BE2C (cell line): Measurements from ENCODE around the gene INPP5A.

Source experiments
- DNase-seq: peaks from one replicate; pipeline ENCODE4 v3.0.0-alpha.2; 2020
- H3K27me3 ChIP-seq: fragments of 250-450 bp; sonication (Bioruptor Pico); 2 replicates; pipeline ENCODE4 v1.5.1; 2020; ENCODE audit warnings: mild to moderate bottlenecking
- H3K36me3 ChIP-seq: fragments of 250-450 bp; sonication (Bioruptor Pico); 2 replicates; pipeline ENCODE4 v1.5.1; 2020; ENCODE audit warnings: mild to moderate bottlenecking
- H3K4me1 ChIP-seq: fragments of 250-450 bp; sonication (Bioruptor Pico); 2 replicates; pipeline ENCODE4 v1.5.1; 2020
- H3K4me3 ChIP-seq: 2 replicates; pipeline ENCODE4 v1.5.1; 2011; ENCODE audit warnings: low read depth, low read length
- H3K9me3 ChIP-seq: fragments of 250-450 bp; sonication (Bioruptor Pico); 2 replicates; pipeline ENCODE4 v1.5.1; 2020
- TF ChIP-seq, protein P1 (sequence below): IDR thresholded peaks from 2 replicates; pipeline ENCODE4 v1.5.1; 2012; ENCODE audit warnings: mild to moderate bottlenecking, low read depth, low read length

INPP5A gene

DNA sequence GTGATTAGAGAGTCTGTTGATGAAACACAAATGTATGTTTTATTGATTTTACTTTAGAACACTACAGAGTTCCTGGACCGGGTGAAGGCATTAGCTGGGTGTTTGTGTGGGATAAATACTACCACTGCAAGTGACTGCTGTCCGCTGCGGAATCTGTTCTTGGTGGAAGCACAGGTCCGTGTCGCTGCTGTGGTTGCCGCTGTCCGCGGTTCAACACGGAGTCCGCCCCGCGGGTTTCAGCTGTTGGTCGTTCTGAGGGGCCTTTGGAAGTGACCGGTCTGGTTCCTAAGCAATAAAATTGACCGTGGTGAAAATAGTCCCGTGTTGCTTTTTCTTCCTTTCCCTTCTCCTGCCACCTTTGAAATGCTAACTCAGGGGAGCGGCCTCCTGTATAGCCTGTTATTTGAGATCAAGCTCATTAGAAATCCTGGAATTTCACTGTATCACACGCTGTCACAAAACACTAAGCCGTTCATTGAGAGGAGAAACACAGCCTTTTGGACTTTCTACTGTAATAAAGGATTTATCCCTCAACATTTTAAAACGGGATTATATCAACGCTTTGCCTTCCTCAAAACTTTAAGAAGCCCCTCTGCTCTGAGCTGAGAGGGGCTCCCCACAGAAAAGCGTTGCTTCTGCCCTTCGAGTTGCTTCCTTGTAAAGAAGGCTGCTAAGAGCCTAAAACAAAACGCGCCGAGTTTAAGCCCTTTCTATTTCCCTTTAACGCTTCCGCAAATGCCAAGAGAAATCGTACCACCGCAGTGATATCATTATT lies 245.8 kb downstream of the INPP5A start:
- TF ChIP-seq, protein P1, sequence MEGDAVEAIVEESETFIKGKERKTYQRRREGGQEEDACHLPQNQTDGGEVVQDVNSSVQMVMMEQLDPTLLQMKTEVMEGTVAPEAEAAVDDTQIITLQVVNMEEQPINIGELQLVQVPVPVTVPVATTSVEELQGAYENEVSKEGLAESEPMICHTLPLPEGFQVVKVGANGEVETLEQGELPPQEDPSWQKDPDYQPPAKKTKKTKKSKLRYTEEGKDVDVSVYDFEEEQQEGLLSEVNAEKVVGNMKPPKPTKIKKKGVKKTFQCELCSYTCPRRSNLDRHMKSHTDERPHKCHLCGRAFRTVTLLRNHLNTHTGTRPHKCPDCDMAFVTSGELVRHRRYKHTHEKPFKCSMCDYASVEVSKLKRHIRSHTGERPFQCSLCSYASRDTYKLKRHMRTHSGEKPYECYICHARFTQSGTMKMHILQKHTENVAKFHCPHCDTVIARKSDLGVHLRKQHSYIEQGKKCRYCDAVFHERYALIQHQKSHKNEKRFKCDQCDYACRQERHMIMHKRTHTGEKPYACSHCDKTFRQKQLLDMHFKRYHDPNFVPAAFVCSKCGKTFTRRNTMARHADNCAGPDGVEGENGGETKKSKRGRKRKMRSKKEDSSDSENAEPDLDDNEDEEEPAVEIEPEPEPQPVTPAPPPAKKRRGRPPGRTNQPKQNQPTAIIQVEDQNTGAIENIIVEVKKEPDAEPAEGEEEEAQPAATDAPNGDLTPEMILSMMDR: no peak
- DNase-seq: no peak
- H3K27me3 ChIP-seq: peaks cover 32% of the 10 kb centered on the region
- H3K36me3 ChIP-seq: no peaks in the 10 kb centered on the region
- H3K4me3 ChIP-seq: no peak overlapping the region
- peaks cover 7% of the 10 kb centered on the region for H3K9me3 ChIP-seq
- no peaks in the 10 kb centered on the region for H3K4me1 ChIP-seq

DNA sequence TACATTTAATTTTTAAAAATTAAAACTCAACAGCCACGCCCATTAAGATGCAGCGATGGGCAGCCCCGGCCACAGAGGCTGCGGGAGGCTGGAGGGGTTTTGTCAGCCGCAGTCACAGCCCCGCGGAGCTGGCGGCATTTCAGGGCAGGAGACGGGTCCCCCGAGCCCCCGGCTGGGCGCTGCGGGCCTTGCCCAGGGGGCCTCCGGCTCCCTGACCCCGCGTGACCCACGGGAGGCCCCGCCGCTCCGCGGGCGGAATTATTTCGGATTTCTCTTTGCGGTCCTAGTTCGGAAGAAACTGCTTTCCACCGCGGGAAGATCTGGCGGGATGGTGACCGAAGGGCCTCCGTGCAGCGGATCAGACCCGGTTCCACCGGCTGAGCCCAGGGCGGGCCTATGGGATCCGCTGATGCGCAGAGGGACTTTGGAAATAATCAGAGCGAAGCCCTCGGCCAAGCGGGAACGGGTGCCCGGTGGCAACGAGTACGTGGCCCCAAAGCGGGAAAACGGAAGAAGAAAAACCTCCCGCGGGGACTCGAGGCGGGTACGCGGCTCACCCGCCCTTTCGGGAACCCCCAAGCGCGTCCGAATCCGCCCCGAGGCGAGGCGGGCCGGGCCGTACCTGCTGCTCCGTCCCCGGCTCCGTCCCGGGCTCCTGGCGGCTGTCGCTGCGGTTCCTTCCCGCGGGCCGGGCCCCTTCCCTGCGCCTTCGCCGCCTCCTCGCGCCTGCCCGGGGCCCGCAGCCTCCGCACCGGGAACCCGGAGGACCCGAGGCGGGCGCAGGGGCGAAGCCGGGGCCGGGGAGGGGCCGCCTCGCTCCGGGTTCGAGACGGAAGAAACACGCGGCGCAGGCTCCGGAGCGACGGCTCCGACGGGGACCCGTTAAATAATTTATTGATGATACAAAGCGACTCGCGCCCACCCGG lies 246.6 kb downstream of the INPP5A start:
- no peaks in the 10 kb centered on the region for H3K4me1 ChIP-seq
- TF ChIP-seq, protein P1: no peak
- H3K36me3 ChIP-seq: no peaks in the 10 kb centered on the region
- peaks cover 7% of the 10 kb centered on the region for H3K9me3 ChIP-seq
- peaks cover 41% of the 10 kb centered on the region for H3K27me3 ChIP-seq
- no peak for DNase-seq
- H3K4me3 ChIP-seq: no peak overlapping the region

DNA sequence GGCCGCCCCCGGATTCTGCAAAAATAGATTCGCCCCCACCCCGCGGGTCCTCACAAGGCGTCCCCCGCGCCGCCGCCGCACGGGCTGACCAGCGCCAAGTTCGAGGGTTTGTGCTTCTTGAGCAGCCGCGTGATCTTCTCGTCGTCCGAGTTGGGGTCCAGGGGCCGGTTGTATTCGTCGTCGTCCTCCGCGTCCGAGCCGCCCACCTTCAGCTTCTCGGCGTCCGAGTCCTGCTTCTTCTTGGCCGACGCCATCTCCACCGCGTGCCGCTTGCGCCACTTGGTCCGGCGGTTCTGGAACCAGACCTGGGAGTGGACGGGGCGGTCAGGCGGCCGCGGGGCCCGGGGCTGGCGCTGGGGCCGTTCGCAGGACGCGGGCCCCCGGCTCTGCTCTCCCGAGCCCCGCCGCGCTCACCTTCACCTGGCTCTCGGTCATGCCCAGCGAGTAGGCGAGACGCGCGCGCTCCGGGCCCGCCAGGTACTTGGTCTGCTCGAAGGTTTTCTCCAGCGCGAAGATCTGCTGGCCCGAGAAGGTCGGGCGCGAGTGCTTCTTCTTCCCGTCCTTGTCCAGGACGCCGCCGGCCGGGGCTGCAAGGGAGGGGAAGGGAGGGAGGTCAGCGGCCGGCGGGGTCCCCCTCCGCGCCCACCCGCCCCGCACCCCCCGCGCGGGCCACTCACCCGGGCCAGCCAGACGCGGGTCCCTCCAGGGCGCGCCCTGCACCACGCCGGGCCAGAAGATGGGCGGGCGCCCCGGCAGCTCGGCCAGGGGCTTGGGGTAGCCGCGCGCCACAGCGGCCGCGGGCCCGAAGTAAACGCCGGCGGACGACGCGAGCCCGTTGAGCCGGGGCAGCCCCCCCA lies 247.5 kb downstream of the INPP5A start:
- Histone ChIP-seq H3K4me1 (no peaks in the 10 kb centered on the region), H3K9me3 (peaks cover 7% of the 10 kb centered on the region), H3K27me3 (peaks cover 50% of the 10 kb centered on the region), H3K36me3 (no peaks in the 10 kb centered on the region), H3K4me3 (no peak overlapping the region)
- TF ChIP-seq, protein P1: no peak
- DNase-seq: no peak

DNA sequence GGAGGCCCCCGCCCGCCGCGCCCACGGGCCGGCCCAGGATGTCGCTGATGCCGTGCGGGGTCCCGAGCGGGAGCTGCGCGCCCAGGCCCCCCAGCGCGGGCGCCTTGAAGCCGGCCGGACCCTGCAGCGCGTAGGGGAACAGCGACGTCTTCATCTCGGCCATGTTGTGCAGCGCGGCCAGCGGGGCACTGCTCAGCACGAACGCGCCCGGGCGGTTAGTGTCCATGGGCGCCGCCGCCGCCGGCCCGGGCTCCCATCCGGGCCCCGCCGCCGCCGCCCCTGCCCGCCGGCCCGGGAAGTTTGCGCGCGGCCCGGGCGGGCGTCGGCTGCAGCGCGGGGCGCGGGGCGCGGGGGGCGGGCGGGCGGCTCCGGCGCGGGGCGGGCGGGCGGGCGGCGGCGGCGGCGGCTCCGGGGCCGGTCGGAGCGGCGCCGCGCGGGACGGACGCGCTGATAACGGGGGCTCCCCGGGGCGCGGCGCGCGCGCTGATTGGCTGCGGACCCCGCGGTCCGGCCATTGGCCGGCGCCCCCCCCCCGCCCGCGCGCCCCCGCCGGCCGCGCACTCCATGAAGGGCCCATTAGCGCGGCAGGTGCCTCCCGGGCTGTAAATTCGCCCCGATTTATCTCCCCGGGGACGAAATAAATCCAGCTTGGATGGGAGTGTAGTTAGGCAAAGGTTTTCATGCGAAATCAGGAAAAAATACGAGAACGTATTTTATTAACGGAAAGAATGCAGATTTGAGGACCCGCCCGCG lies 248.3 kb downstream of the INPP5A start, which contains the start of gene NKX6-2:
NKX6-2 (minus strand) TSS at position 425 of the 753 bp plus-strand sequence; CDS start at position 226, 199 bp downstream.
- H3K27me3 ChIP-seq: peaks cover 58% of the 10 kb centered on the region
- TF ChIP-seq, protein P1: no peak
- H3K4me3 ChIP-seq: no peak within 1 kb of the TSS

DNA sequence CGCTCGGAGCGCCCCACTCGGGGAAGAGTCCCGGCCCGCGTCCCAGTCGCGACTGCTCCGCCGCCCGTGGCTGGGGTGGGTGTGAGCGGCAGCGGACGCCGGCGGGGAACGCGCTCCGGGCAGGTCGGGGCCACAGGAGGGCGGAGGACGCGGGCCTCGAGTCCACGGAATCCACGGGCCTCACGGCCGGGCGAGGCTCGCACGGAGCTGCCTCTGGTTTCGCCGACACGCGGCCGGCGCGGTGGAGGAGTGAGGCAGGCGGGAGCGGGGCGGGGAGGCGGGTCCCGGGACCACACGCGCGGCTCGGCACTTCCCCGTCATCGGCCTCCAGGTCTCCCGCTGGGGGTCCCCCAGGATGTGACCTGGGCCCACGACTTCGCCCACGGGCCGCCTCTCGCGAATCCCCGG lies 248.9 kb downstream of the INPP5A start:
- Histone ChIP-seq H3K27me3 (peaks cover 64% of the 10 kb centered on the region), H3K4me3 (no peak overlapping the region), H3K36me3 (no peaks in the 10 kb centered on the region), H3K4me1 (no peaks in the 10 kb centered on the region), H3K9me3 (peaks cover 7% of the 10 kb centered on the region)
- DNase-seq: no peak
- TF ChIP-seq, protein P1: no peak

More for the DNA sequence above, 248.3 kb downstream of the INPP5A start, which contains the start of gene NKX6-2:
- Histone ChIP-seq H3K9me3 (peaks cover 7% of the 10 kb centered on the region), H3K36me3 (no peaks in the 10 kb centered on the region), H3K4me1 (no peaks in the 10 kb centered on the region)
- DNase-seq: no peak
